ENCODE data around the gene CYP2R1.

GRCh38 chr11:14898355-14898754 is 6.3 kb upstream of the CYP2R1 start:
- TF ChIP-seq CTCF (IDR thresholded peaks at IDR 0.05) (no peak), POLR2AphosphoS5 (IDR thresholded peaks at IDR 0.05) (no peak)
